ENCODE measurements around the gene SHC2. TPM values are rescaled to one million over a fixed set of nuclear protein-coding genes. Genes with fewer than 3 reads are reported as not detected.
A peak's percentile ranks its signal among the peaks of the same experiment; 100 is the strongest.

SHC2 gene
- total and polyA plus RNA-seq, 2 experiments from 2014 or later: 2.2 to 4.6 TPM

- Mint-ChIP-seq H3K4me1 (peaks cover 8% of the 10 kb centered on the region), H3K4me3 (peak overlapping the region; percentile 65), H3K36me3 (ENCODE audit: low read depth) (peaks cover 2% of the 10 kb centered on the region; the same call in 2 of the 3 replicates), H3K27me3 (ENCODE audit: insufficient read depth, low read depth, poor library complexity) (peaks cover 39% of the 10 kb centered on the region), H3K27ac (no peak overlapping the region), H3K9me3 (peaks cover 13% of the 10 kb centered on the region)
- no peaks in the 10 kb centered on the region for H3K9me2 ChIP-seq (ENCODE audit: insufficient read depth)
- ATAC-seq (peak; percentile 11), DNase-seq (ENCODE audit: low spot score) (peak; percentile 37)
- TF ChIP-seq EZH2 (IDR thresholded peaks at IDR 0.05; ENCODE audit: low read depth, unreplicated experiment): peak; percentile 72
- no peak for TF ChIP-seq NANOG (IDR thresholded peaks at IDR 0.05; ENCODE audit: borderline replicate concordance)
- no peaks in the 10 kb centered on the region for H4K20me1 ChIP-seq (replicated peaks; ENCODE audit: insufficient read depth)
- H3K4me3 ChIP-seq: peak overlapping the region; percentile 64
- peaks cover 2% of the 10 kb centered on the region; the same call in 1 of the 2 replicates for H3F3A ChIP-seq (replicated peaks; ENCODE audit: low read depth)
- H3K27me3 ChIP-seq (ENCODE audit: insufficient read depth): peaks cover 42% of the 10 kb centered on the region
- no peak overlapping the region for H3K27ac ChIP-seq (ENCODE audit: low read depth)
- peak overlapping the region; percentile 81 for H3K4me2 ChIP-seq
- H3K79me2 ChIP-seq (replicated peaks; ENCODE audit: insufficient read depth): no peaks in the 10 kb centered on the region
- H3K4me1 ChIP-seq (ENCODE audit: insufficient read depth): no peaks in the 10 kb centered on the region
- H2AFZ ChIP-seq: peak overlapping the region; percentile 43; the same call in 1 of the 2 replicates
- no peaks in the 10 kb centered on the region for H3K36me3 ChIP-seq (ENCODE audit: insufficient read depth)
These were observed 37.2 kb upstream of the SHC2 start for GRCh38 chr19:497869-498510.

- Histone ChIP-seq H3K79me2 (replicated peaks; ENCODE audit: insufficient read depth) (no peaks in the 10 kb centered on the region), H3K4me2 (peak overlapping the region; percentile 81), H3K36me3 (ENCODE audit: insufficient read depth) (no peaks in the 10 kb centered on the region), H3F3A (replicated peaks; ENCODE audit: low read depth) (peaks cover 3% of the 10 kb centered on the region; the same call in 1 of the 2 replicates), H3K9me2 (ENCODE audit: insufficient read depth) (no peaks in the 10 kb centered on the region), H3K27ac (ENCODE audit: low read depth) (no peak overlapping the region), H3K4me3 (peak overlapping the region; percentile 64), H2AFZ (no peak overlapping the region), H4K20me1 (replicated peaks; ENCODE audit: insufficient read depth) (no peaks in the 10 kb centered on the region), H3K27me3 (ENCODE audit: insufficient read depth) (peaks cover 42% of the 10 kb centered on the region), H3K4me1 (ENCODE audit: insufficient read depth) (no peaks in the 10 kb centered on the region)
- Mint-ChIP-seq H3K36me3 (ENCODE audit: low read depth) (peaks cover 2% of the 10 kb centered on the region; the same call in 2 of the 3 replicates), H3K27ac (no peak overlapping the region), H3K4me1 (peaks cover 8% of the 10 kb centered on the region), H3K27me3 (ENCODE audit: insufficient read depth, low read depth, poor library complexity) (peaks cover 41% of the 10 kb centered on the region), H3K9me3 (peaks cover 13% of the 10 kb centered on the region), H3K4me3 (peak overlapping the region; percentile 63)
- DNase-seq (ENCODE audit: low spot score) (no peak), ATAC-seq (peak; percentile 20)
- no peak for TF ChIP-seq POLR2AphosphoS5 (IDR thresholded peaks at IDR 0.05; ENCODE audit: low read depth)
- no peak for TF ChIP-seq ZNF114 (CRISPR knock-in tag; IDR thresholded peaks at IDR 0.05)
- TF ChIP-seq CREB1 (CRISPR knock-in tag; IDR thresholded peaks at IDR 0.05; ENCODE audit: low read depth): no peak
- TF ChIP-seq, protein P1, sequence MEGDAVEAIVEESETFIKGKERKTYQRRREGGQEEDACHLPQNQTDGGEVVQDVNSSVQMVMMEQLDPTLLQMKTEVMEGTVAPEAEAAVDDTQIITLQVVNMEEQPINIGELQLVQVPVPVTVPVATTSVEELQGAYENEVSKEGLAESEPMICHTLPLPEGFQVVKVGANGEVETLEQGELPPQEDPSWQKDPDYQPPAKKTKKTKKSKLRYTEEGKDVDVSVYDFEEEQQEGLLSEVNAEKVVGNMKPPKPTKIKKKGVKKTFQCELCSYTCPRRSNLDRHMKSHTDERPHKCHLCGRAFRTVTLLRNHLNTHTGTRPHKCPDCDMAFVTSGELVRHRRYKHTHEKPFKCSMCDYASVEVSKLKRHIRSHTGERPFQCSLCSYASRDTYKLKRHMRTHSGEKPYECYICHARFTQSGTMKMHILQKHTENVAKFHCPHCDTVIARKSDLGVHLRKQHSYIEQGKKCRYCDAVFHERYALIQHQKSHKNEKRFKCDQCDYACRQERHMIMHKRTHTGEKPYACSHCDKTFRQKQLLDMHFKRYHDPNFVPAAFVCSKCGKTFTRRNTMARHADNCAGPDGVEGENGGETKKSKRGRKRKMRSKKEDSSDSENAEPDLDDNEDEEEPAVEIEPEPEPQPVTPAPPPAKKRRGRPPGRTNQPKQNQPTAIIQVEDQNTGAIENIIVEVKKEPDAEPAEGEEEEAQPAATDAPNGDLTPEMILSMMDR (conservative IDR thresholded peaks at IDR 0.05; ENCODE audit: low read depth in 2 of 2): no peak
- TF ChIP-seq JUNB (IDR thresholded peaks at IDR 0.05; ENCODE audit: unreplicated experiment): no peak
- TF ChIP-seq REST (IDR thresholded peaks at IDR 0.05; ENCODE audit: unreplicated experiment): no peak
- TF ChIP-seq NANOG (IDR thresholded peaks at IDR 0.05; ENCODE audit: borderline replicate concordance): no peak
- no peak for TF ChIP-seq ETS1 (IDR thresholded peaks at IDR 0.05)
These were observed 36.6 kb upstream of the SHC2 start for GRCh38 chr19:497491-497868.

All from GM23338 (cell line).